C4-2B (cell line): ENCODE measurements around the gene SNW1.

Experiments used
- ZFX ChIP-seq: fragments of 450-650 bp; IDR thresholded peaks from 2 replicates; pipeline ENCODE4 v1.6.1; 2017
- TF ChIP-seq, protein P1 (sequence below): fragments of 450-650 bp; conservative IDR thresholded peaks from 2 replicates; pipeline ENCODE4 v1.5.1; 2017; ENCODE audit warnings: mild to moderate bottlenecking

GRCh38 chr14:77760381-77761204, at the start of gene SNW1:
- TF ChIP-seq, protein P1, sequence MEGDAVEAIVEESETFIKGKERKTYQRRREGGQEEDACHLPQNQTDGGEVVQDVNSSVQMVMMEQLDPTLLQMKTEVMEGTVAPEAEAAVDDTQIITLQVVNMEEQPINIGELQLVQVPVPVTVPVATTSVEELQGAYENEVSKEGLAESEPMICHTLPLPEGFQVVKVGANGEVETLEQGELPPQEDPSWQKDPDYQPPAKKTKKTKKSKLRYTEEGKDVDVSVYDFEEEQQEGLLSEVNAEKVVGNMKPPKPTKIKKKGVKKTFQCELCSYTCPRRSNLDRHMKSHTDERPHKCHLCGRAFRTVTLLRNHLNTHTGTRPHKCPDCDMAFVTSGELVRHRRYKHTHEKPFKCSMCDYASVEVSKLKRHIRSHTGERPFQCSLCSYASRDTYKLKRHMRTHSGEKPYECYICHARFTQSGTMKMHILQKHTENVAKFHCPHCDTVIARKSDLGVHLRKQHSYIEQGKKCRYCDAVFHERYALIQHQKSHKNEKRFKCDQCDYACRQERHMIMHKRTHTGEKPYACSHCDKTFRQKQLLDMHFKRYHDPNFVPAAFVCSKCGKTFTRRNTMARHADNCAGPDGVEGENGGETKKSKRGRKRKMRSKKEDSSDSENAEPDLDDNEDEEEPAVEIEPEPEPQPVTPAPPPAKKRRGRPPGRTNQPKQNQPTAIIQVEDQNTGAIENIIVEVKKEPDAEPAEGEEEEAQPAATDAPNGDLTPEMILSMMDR = no peak
- peak; percentile 96 for TF ChIP-seq ZFX
